Stimulated activated CD8-positive, alpha-beta memory T cell treated with anti-CD3 and anti-CD28 coated beads, Interleukin-15, amount 100 ng/mL, for 48 hours (primary cell): ENCODE data around the gene MPP1.

ENCODE experiments used
- DNase-seq, 2 donors: peaks; one replicate each; pipeline ENCODE4 v3.0.0-alpha.2; 2020; ENCODE audit warnings: low read depth in 2 of 2

Gene MPP1

GRCh38 chrX:154812341-154813101 is 7.2 kb upstream of the MPP1 start:
- DNase-seq = no peak

DNA sequence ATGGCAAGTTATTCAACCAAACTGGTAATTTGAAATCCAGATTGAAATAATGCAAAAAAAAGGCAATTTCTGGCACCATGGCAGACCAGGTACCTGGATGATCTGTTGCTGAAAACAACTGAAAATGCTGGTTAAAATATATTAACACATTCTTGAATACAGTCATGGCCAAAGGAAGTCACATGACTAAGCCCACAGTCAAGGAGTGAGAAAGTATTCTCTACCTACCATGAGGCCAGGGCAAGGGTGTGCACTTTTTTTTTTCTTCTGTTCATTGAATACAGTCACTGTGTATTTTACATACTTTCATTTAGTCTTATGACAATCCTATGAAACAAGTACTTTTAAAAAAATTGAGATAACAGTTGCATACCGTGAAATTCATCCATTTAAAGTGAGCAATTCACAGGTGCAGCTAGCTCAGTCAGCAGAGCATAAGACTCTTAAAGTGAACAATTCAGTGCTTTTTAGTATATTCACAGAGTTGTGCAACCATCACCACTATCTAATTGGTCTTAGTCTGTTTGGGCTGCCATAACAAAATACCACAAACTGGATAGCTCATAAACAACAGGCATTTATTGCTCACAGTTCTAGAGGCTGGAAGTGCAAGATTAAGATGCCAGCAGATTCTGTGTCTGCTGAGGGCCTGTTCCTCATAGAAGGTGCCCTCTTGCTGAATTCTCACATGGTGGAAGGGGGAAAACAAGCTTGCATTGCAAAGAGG is 4.8 kb upstream of the MPP1 start:
- DNase-seq = no peak

DNA sequence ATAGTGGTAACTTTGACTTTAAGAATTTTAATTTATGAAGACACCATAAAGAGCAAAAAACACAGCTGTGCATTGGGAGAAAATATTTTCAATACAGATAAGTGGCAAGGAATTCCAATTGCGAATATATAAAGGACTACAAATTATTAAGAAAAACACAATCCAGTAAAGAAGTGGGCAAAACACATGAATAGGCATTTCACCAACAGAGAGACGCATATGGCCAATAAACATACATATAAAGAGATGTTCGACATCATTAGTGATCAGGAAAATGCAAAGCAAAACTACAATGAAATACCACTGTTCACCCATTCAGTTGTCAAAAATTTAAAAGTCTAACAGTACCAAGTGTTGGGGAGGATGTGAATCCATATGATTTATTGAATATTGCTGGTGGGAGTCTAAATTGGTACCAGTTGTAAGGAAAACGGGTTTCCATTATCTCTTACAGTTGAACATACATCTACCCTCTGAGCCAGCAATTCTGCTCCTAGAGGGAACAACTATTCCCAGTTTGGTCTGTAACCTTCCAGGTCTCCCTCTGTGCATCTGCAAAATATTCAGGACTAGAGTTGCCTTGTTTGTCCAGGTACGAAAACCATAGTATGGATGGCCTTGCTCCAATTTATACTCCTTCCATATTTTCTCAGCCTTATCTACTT is 1.7 kb upstream of the MPP1 start:
- no peak for DNase-seq

DNA sequence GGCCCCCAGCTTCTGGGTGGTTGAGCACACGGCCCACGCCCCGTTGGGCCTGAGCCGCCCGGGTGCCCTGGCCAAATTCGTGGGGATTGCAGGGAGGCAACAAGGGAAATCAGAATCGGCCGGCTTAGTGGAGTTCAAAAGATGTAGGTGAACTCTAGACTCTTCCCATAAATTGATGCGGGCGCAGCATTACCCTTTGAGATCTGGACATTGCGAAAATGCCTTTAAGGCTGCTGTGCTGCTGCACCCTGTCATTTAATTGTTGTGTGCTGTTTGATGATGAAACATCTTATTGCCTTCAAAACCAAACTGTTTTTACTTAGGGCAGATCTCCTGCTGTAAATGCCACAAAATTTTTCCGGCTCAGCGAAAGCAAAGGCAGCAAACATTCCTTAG is 409 bp upstream of the MPP1 start:
- DNase-seq = no peak

DNA sequence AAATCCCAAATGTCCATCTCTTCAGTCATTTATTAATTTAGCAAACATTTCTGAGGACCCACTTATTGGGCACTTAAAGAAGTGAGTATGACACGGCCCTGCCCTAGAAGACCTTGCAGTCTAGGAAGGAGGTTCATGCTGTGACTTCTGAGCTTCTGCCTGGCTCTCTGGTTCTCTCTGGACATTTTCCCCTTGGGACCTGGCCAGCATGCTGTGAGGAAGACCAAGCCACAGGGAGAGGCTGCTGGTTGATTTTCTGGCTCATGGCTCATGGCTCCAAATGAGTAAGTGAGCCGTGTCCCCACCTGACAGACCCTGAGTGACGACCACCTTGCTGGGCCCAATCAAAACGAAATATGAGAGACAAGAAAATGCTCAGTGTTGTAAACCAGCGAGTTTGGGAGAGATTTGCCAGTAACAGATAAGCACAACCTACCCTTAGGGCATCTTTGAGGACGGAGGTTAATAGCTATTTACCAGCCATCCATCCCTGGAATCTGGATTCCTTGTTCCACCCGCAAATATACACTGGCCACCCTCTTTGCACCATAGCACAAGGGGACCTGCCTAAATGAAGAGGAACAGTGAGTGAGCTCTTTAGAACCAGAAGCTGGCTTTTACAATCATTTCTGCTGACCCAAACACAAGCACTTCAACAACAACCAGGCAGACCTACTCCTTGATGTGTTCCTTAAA is 876 bp downstream of the MPP1 start:
- DNase-seq = no peak

DNA sequence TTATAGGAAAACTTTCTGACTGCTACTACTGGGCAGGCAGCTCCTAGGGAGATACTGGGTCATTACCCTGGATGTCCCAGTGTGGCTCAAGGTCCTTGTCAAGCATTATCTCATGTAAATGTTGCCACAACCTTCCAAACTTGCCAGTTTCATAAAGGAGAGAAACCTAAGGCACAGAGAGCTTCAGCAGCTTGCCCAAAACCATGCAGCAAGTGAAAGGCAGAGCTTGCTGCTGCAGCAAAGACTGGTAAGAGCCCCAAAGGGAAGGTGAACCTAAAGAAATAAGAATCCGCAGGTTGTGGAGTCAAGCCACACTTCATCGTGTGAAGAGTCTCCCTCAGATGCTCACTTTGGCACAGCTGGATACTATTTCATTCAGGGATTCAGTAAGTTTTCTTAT is 2.3 kb downstream of the MPP1 start:
- no peak for DNase-seq

- DNase-seq = no peak
Observed at GRCh38 chrX:154800478-154801210, 4.6 kb downstream of the MPP1 start.

DNA sequence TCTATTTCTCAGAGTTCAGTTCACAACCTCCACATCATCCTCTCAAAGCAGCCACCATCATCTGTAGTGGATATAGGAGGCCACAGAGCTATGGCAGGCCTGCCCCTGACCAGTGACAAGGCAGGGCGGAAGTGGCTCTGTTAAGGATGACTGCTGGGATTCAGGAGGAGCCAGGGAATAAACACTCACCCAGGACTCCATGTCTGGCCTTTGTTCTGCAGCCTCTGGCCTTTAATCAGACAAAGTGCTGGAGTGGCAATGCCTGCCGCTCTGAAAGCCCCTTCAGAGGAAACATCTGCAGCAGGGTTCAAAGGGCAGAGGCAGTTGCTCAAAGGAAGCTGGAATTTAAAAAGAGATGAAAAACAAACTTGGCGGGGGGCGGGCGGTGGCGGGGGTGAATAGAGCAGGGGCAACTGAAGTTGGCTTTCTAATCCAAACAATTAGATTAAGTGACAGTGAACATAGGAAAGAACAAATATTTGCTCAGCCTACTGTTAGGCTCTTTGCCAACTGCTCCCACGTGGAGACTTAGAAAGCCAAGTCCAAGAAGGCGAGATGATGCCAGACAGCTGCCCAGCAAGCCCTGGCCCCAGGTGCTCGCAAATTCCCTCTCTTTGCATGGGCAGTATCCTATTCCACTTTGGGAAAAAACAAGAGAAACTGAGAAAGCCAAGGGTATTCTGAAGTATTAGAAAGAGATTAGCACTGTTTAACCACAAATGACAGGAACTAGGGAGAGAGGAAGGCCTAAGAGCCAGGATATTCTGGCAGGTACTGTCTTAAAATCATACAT is 5.5 kb downstream of the MPP1 start:
- DNase-seq = no peak

DNA sequence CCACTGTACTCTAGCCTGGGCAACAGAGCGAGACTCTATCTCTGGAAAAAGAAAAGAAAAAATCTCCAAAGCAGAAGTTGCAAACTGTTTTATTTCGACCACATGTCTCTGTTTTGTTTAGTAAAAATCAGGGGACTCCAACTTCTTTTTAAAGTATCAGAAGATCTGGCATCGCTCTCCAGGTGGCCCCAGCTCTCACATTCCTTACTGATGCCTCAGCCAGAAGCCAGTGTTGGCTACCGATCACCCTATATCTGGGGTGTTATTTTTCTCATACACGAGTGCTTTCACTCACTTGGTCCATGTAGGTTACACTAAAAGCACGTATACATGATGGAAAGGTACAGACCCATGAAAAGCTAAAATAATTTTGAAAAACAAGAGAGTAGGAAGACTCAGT is 8.3 kb downstream of the MPP1 start:
- DNase-seq = no peak

- no peak for DNase-seq
Observed at GRCh38 chrX:154795016-154795415, 10.3 kb downstream of the MPP1 start.

DNA sequence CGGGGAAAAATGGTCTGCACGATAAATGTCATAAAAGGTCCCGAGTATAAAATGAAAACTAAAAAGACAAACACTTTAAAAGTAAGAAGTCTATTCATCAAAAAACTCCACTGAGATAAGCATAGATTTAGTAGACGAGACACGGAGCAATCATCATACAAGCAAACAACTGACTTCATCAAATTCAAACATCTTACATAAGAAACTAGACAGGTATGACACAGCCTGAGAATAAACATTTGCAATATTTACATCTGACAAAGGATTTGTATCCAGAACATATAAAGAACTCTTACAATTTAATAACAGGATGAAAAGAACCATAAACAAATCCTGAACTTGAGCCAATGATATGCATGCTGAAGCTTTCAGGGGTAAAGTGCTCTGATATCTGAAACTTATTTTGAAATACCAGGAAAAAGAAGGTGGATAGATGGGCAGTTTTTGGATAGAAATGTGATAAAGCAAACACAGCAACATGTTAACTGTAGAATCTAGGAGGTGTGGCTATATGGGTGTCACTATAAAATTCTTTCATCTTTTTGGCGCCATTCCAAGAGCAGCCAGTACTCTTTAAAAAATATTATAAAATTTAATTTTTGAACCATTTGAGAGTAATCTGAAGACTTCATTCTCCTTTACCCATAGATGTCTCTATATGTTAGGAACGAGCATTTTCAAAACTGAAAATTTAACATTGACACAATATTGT is 12.0 kb downstream of the MPP1 start:
- DNase-seq = no peak

GRCh38 chrX:154791939-154792338 is 13.3 kb downstream of the MPP1 start:
- no peak for DNase-seq

DNA sequence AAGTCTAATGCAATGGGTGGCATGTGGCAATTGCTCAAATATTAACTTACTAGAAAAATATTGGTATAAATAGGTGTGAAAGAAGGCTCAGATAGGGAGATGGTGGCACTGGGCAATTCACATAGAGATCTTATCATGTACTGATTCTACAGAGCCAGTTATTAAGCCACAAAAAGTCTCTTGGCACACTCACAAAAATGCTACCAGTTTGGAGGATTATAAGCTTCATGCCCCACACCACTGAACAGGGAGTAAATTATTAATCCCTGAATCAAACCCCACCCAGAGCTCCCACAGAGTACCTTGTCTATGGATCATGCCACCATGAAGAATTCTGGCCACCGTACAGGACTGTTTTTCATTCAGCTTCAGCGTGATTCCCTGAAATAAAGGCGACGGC is 13.8 kb downstream of the MPP1 start:
- DNase-seq = no peak

DNA sequence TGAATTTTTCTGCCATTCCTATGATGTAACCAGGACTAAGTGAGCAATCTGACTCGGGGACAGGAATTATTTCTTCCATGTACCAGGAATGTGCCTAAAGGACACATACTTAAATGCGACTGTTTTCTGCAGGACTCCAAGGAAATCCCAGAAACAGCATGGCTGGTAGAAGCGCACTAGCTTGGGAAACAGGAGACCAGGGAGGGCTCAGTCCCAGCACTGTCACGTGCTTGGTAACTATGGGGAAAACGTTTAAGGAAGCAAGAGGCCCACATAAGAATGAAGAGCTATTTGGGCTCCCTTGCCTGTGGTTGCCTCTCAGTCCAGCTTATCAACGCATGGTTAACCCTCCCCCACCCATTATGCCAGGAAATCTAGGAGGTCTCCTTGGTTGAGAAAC is 19.6 kb downstream of the MPP1 start:
- DNase-seq = no peak

GRCh38 chrX:154784149-154784995 is 20.9 kb downstream of the MPP1 start:
- DNase-seq = no peak

DNA sequence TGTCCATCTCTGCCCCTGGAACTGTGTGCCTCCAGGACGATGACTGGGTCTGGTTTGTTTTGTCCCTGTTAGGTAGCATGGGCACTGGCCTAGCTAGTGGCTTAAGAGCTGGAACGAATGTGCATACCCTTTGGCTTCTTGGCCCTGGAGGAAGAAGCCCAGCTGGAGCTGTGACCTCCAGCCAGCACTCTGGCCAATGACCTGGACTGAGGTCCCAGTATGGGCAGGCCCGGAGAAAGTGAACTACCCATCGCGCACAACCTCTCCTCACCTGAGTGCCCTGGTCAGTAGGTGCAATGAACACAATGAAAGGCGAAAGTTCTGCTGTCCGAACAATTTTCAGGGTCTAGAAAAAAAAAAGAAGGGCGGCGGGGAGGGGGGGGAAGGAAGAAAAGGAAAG is 24.3 kb downstream of the MPP1 start:
- no peak for DNase-seq

GRCh38 chrX:154779261-154779660 is 26.0 kb downstream of the MPP1 start:
- DNase-seq = no peak

DNA sequence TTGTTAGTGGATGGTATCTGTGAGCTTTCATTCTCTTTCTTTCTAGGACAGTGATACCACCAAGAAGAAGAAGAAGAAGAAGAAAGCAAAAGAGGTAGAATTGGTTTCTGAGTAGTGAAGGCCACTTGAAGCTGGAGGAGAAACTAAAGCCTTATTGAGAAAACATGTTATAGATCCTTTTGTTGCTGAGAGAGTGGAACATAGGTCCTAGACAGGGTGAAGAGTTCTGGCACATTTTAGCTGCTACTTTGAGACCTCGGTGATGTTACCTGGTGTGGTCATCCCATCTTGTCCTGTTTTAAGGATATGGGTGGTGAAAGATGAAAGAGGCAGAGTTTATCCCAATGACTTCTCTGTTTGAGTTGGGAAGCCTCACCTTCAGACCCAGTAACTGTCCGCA is 28.5 kb downstream of the MPP1 start:
- DNase-seq = no peak
